Measurements from ENCODE around the gene FJX1. TPM values are rescaled to one million over a fixed set of nuclear protein-coding genes. Genes with fewer than 3 reads are reported as not detected.

Gene FJX1
- total RNA-seq, 1 donor from 2014 or later: 1.5 TPM

DNA sequence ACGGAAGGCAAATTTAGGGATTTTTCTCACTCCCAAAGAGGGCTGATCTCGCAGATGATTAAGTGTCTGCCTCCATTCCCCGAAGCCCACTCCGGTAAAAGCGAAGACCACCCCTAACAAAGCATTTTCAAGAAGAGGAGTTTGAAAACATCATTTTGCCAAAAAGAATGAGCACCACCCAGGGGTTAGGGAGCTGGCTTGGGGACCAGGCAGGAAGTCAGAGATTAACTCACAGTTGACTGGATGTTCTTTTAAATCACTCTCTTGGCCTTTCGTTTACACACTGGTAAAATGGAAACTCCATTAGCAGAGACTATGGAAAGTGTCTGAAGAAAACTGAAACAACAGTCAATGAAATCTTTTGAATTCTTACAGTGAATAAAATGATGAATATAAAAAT, 36.5 kb downstream of the FJX1 start:
- no peak overlapping the region for H3K4me3 ChIP-seq
- H3K27me3 ChIP-seq (ENCODE audit: low read depth): no peaks in the 10 kb centered on the region
- no peaks in the 10 kb centered on the region for H3K36me3 ChIP-seq
- no peak for DNase-seq
- intact Hi-C loops (cut with DNase I): no loop called here
- no peak for ATAC-seq
- no peaks in the 10 kb centered on the region for H3K4me1 ChIP-seq
- H3K27ac ChIP-seq: no peak overlapping the region
- H3K9me3 ChIP-seq: no peaks in the 10 kb centered on the region
- no peak for TF ChIP-seq CTCF (IDR thresholded peaks at IDR 0.05)

GRCh38 chr11:35655254-35655653, 37.0 kb downstream of the FJX1 start:
- H3K27me3 ChIP-seq (ENCODE audit: low read depth): no peaks in the 10 kb centered on the region
- DNase-seq (no peak), ATAC-seq (no peak)
- TF ChIP-seq CTCF (IDR thresholded peaks at IDR 0.05): no peak
- no peaks in the 10 kb centered on the region for H3K36me3 ChIP-seq
- H3K4me3 ChIP-seq: no peak overlapping the region
- intact Hi-C loops (cut with DNase I): no loop called here
- H3K9me3 ChIP-seq: no peaks in the 10 kb centered on the region
- no peak overlapping the region for H3K27ac ChIP-seq
- H3K4me1 ChIP-seq: no peaks in the 10 kb centered on the region

DNA sequence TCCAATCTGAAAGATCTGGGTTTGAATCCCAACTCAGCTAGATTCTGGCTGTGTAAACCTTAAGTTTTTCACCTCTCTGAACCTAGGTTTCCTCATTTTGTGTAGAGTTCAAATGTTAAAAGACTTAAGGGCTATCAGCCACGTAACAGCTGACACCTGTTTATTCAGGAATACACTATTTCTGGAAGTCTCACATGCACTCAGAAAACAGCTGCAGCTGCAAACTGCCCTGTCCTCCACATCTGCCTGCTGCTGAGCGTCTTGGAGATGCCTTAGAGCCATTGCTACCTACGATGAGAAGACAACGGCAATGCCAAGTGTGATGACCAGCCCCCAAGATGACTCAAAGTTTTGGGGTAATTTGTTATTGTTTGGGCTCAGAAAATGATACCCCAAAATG, 37.6 kb downstream of the FJX1 start:
- Histone ChIP-seq H3K4me1 (no peaks in the 10 kb centered on the region), H3K4me3 (no peak overlapping the region), H3K9me3 (no peaks in the 10 kb centered on the region), H3K27ac (no peak overlapping the region), H3K27me3 (ENCODE audit: low read depth) (no peaks in the 10 kb centered on the region), H3K36me3 (no peaks in the 10 kb centered on the region)
- ATAC-seq: no peak
- intact Hi-C loops (cut with DNase I): no loop called here
- TF ChIP-seq CTCF (IDR thresholded peaks at IDR 0.05): no peak
- no peak for DNase-seq

DNA sequence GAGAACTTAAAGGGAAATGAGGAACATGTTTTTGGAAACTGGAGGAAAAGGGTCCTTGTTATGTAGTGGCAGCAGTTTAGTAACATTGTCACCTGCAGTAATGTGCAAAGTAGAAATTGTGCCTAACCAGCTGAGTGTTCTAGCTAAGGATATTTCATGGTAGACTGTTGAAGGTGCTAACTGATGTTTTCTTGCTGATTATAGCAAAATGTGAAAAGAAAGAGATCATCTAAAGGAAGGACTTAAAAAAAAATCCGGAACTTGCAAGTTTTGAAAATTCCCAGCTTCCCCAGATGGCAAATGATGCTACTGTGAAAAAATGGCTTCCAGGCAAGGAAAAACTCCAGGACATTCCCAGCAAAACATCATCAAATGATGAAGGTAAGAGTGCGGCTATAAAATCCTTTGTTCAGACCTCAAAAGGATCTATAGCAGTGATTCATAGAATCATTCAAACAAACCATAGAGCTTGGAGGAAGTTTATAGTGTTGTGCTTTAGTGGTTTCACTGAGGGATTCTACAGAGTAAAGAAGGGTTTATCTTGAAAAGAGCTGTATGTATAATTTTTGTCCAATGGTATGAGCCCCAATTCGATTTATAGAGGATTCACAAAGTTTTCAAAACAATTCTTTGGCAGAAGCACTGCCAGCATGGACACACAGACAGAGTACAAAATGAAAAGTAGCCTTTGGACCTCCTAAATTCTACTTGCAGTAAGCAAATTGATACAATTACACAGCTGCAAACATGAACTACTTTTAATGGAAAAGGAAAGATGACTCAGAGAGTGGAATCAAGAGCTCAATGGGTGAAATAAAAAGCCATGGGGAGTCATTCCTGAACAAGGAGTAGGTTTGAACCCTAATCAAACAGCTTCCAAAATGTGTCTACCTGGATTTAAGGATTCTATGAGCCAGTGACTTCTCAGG, 40.0 kb downstream of the FJX1 start:
- intact Hi-C loops (cut with DNase I): no loop called here
- DNase-seq: no peak
- no peak for ATAC-seq
- H3K27ac ChIP-seq: no peak overlapping the region
- TF ChIP-seq CTCF (IDR thresholded peaks at IDR 0.05): no peak
- peaks cover 13% of the 10 kb centered on the region for H3K4me1 ChIP-seq
- no peaks in the 10 kb centered on the region for H3K36me3 ChIP-seq
- no peaks in the 10 kb centered on the region for H3K9me3 ChIP-seq
- no peak overlapping the region for H3K4me3 ChIP-seq
- no peaks in the 10 kb centered on the region for H3K27me3 ChIP-seq (ENCODE audit: low read depth)

DNA sequence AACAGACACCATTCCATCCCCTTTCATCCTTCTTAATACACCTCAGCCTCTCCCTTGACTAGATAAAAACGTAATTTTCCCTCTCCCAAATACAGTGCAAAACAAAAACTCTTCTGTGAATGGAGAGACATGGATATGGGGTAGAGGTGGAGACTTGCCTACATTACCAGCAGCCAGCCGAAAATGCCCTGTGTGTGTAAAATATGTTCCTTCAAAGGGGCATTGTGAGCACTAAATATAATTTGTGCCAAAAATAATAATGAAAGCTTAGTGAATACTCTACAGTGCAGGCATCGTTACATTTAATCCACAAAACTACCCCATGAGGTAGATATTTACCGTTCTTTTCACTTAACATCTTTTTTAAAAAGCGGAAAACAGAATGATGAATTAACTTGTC, 43.3 kb downstream of the FJX1 start:
- peak overlapping the region; percentile 98 for H3K27ac ChIP-seq
- no peaks in the 10 kb centered on the region for H3K27me3 ChIP-seq (ENCODE audit: low read depth)
- peaks cover 27% of the 10 kb centered on the region for H3K9me3 ChIP-seq
- ATAC-seq (no peak), DNase-seq (no peak)
- intact Hi-C loops (cut with DNase I): no loop called here
- peak overlapping the region; percentile 82 for H3K4me3 ChIP-seq
- peaks cover 24% of the 10 kb centered on the region for H3K4me1 ChIP-seq
- H3K36me3 ChIP-seq: no peaks in the 10 kb centered on the region
- no peak for TF ChIP-seq CTCF (IDR thresholded peaks at IDR 0.05)
